GM21737 (cell line): ENCODE data around the gene CBX2.

ENCODE experiments used
- ATAC-seq: cut with Tn5 transposase; IDR thresholded peaks from one replicate; pipeline ENCODE4 v1.9.1; 2021; ENCODE audit warnings: mild to moderate bottlenecking, moderate library complexity; ENCODE audit not compliant: unreplicated experiment

The CBX2 gene

GRCh38 chr17:79786930-79787643, 9.1 kb downstream of the CBX2 start:
- no peak for ATAC-seq

GRCh38 chr17:79788455-79788854, 10.5 kb downstream of the CBX2 start:
- ATAC-seq, result no peak

- no peak for ATAC-seq
Observed at GRCh38 chr17:79788989-79789942, 11.3 kb downstream of the CBX2 start.

- ATAC-seq, result no peak
Observed at GRCh38 chr17:79789943-79790804, 12.2 kb downstream of the CBX2 start.

- ATAC-seq, result no peak
Observed at GRCh38 chr17:79790805-79791734, 13.1 kb downstream of the CBX2 start.

GRCh38 chr17:79791735-79792161, 13.8 kb downstream of the CBX2 start:
- ATAC-seq, result no peak

- ATAC-seq, result no peak
Observed at GRCh38 chr17:79792341-79792871, 14.5 kb downstream of the CBX2 start.

- no peak for ATAC-seq
Observed at GRCh38 chr17:79792984-79793923, 15.3 kb downstream of the CBX2 start.

- ATAC-seq, result no peak
Observed at GRCh38 chr17:79793924-79794304, 16.0 kb downstream of the CBX2 start.

GRCh38 chr17:79794659-79795511, 16.9 kb downstream of the CBX2 start:
- ATAC-seq, result no peak

- no peak for ATAC-seq
Observed at GRCh38 chr17:79795795-79796443, 18.0 kb downstream of the CBX2 start.

GRCh38 chr17:79796444-79796762, 18.5 kb downstream of the CBX2 start:
- no peak for ATAC-seq

GRCh38 chr17:79796763-79797491, 19.0 kb downstream of the CBX2 start, which contains the start of gene CBX8:
Gene CBX8 (minus strand): TSS chr17:79797077. CDS start chr17:79796998, 79 bp downstream.
- peak; percentile 81 for ATAC-seq

GRCh38 chr17:79797492-79798298, 19.7 kb downstream of the CBX2 start:
- ATAC-seq, result no peak

- no peak for ATAC-seq
Observed at GRCh38 chr17:79798299-79799173, 20.6 kb downstream of the CBX2 start.
